ENCODE results near the gene TENT4A.

The TENT4A gene

DNA sequence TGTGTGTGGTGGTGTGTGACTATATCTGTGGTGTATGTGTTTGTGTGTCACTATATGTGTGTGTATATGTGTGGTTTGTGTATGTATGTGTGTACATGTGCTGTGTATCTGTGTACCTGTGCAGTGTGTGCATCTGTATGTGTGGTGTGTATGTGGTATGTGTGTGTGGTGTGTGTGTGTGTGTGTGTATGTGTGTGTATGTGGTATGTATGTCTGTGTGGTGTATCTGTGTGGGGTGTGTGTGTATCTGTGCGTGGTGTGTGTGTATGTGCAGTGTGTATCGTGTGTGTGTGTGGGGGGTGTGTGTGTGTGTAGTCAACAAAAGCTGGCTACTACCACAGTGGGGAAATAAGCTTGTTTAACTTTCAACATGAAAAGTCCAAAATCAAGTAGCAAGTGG, 31.6 kb upstream of the TENT4A start:
- Mint-ChIP-seq H3K27me3 (ENCODE audit: low read depth) (peaks cover 4% of the 10 kb centered on the region), H3K9me3 (no peaks in the 10 kb centered on the region), H3K4me3 (no peak overlapping the region), H3K4me1 (no peaks in the 10 kb centered on the region), H3K27ac (no peak overlapping the region), H3K36me3 (ENCODE audit: low read depth) (no peaks in the 10 kb centered on the region)
- TF ChIP-seq, protein P1, sequence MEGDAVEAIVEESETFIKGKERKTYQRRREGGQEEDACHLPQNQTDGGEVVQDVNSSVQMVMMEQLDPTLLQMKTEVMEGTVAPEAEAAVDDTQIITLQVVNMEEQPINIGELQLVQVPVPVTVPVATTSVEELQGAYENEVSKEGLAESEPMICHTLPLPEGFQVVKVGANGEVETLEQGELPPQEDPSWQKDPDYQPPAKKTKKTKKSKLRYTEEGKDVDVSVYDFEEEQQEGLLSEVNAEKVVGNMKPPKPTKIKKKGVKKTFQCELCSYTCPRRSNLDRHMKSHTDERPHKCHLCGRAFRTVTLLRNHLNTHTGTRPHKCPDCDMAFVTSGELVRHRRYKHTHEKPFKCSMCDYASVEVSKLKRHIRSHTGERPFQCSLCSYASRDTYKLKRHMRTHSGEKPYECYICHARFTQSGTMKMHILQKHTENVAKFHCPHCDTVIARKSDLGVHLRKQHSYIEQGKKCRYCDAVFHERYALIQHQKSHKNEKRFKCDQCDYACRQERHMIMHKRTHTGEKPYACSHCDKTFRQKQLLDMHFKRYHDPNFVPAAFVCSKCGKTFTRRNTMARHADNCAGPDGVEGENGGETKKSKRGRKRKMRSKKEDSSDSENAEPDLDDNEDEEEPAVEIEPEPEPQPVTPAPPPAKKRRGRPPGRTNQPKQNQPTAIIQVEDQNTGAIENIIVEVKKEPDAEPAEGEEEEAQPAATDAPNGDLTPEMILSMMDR (IDR thresholded peaks at IDR 0.05; ENCODE audit: unreplicated experiment in 3 of 3) = no peak

DNA sequence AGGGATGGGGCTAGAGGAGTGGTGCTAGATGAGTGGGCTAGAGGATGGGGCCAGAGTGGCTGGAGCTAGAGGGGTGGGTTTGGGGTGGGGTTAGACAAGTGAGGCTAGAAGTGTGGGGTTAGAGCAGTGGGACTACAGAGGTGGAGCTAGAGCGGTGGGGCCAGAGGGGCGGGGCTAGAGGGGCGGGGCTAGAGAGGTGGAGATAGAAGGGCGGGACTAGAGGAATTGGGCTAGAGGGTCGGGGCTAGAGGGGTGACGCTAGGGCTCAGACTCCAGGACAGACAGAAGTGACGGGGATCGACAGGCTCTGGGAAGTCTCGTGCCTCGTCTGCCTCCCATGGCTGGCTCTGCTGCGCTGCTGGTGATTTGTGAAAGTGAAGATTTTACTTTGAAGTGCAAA, 31.0 kb upstream of the TENT4A start:
- Mint-ChIP-seq H3K4me3 (no peak overlapping the region), H3K4me1 (peaks cover under 1% of the 10 kb centered on the region), H3K27ac (no peak overlapping the region), H3K27me3 (ENCODE audit: low read depth) (peaks cover 4% of the 10 kb centered on the region), H3K9me3 (no peaks in the 10 kb centered on the region), H3K36me3 (ENCODE audit: low read depth) (no peaks in the 10 kb centered on the region)
- TF ChIP-seq, protein P1 (IDR thresholded peaks at IDR 0.05; ENCODE audit: unreplicated experiment in 3 of 3) = no peak

DNA sequence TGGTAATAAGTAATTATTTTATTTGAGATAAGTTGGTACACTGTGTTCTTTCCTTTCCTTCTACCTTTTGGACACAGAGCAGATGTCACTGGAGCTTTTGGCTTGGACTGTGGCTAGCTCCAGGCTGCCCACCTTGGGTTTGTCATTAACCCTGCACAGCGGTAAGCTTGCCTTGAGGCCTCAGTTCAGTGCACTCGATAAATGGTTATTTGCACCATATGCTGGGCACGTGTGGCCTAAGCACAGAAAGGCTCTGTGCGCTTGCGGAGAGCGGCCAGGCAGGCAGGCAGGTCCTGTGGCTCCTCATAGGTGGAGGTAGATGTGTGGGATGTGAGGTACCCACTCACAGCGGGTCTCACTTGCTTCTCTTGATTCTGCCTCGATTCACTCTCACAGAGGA, 30.0 kb upstream of the TENT4A start:
- TF ChIP-seq, protein P1 (IDR thresholded peaks at IDR 0.05; ENCODE audit: unreplicated experiment in 3 of 3) = no peak
- H3K4me3 Mint-ChIP-seq = no peak overlapping the region
- H3K27me3 Mint-ChIP-seq (ENCODE audit: low read depth) = peaks cover 8% of the 10 kb centered on the region

GRCh38 chr5:6684075-6684474, 29.2 kb upstream of the TENT4A start:
- Mint-ChIP-seq H3K27me3 (ENCODE audit: low read depth) (peaks cover 8% of the 10 kb centered on the region), H3K9me3 (no peaks in the 10 kb centered on the region), H3K27ac (no peak overlapping the region), H3K4me1 (peaks cover 6% of the 10 kb centered on the region), H3K36me3 (ENCODE audit: low read depth) (no peaks in the 10 kb centered on the region), H3K4me3 (no peak overlapping the region)
- TF ChIP-seq, protein P1 (IDR thresholded peaks at IDR 0.05; ENCODE audit: unreplicated experiment in 3 of 3) = no peak

More for the DNA sequence above, 30.0 kb upstream of the TENT4A start:
- Mint-ChIP-seq H3K9me3 (no peaks in the 10 kb centered on the region), H3K4me1 (peaks cover 6% of the 10 kb centered on the region), H3K36me3 (ENCODE audit: low read depth) (no peaks in the 10 kb centered on the region), H3K27ac (no peak overlapping the region)

DNA sequence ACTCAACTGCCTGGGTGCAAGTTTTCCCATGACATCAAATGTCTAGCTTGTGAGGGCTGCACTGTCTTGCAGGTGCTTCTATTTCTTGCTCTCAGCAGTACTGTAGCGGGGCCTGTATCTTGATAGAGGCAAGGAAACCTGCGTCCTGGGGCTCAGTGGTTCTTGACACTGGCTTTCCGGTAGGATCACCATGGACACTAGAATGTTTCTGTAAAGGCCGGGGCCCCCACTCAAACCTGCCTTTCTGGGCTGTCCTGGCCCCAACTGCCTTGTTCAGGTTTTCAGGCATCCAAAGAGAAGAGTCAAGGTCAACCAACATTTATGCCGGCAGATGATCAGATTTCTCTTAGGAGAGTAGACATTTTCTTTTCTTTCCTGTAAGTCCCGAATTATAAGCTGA, 26.7 kb upstream of the TENT4A start:
- TF ChIP-seq, protein P1 (IDR thresholded peaks at IDR 0.05; ENCODE audit: unreplicated experiment in 3 of 3) = no peak
- Mint-ChIP-seq H3K27me3 (ENCODE audit: low read depth) (peaks cover 20% of the 10 kb centered on the region), H3K36me3 (ENCODE audit: low read depth) (no peaks in the 10 kb centered on the region), H3K27ac (no peak overlapping the region), H3K4me1 (peaks cover 6% of the 10 kb centered on the region), H3K9me3 (no peaks in the 10 kb centered on the region), H3K4me3 (peak overlapping the region in 2 of 3 experiments; percentile 27 to 41)

- no peak overlapping the region for H3K27ac Mint-ChIP-seq
- peak overlapping the region; percentile 41 to 68 (median 53) for H3K4me3 Mint-ChIP-seq
- H3K27me3 Mint-ChIP-seq (ENCODE audit: low read depth) = peaks cover 20% of the 10 kb centered on the region
- TF ChIP-seq, protein P1 (IDR thresholded peaks at IDR 0.05; ENCODE audit: unreplicated experiment in 3 of 3) = no peak
- peaks cover 6% of the 10 kb centered on the region for H3K4me1 Mint-ChIP-seq
- no peaks in the 10 kb centered on the region for H3K9me3 Mint-ChIP-seq
- H3K36me3 Mint-ChIP-seq (ENCODE audit: low read depth) = no peaks in the 10 kb centered on the region
These were observed 26.3 kb upstream of the TENT4A start for GRCh38 chr5:6686915-6687409.
